Esophagus muscularis mucosa (tissue), 4 donors: ENCODE measurements around the gene CCDC187. TPM values are rescaled to one million over a fixed set of nuclear protein-coding genes. Genes with fewer than 3 reads are reported as not detected.

Experiments used
- DNase-seq: peaks from one replicate; pipeline ENCODE4 v3.0.0-alpha.2; 2017; ENCODE audit errors: extremely low spot score
- H3K27ac ChIP-seq, 4 donors: fragments of 200-600 bp; sonication (generic); replicated peaks in 1 of 4; 1 replicate in 3 of 4; 2 replicates in 1 of 4; pipeline ENCODE4 v1.5.1; 2016 to 2019; ENCODE audit warnings: mild to moderate bottlenecking in 1 of 4
- H3K27me3 ChIP-seq, 4 donors: fragments of 200-600 bp; sonication (generic); one replicate each; pipeline versions ENCODE4 v1.5.1 to v1.6.0; 2016 to 2019
- H3K36me3 ChIP-seq, 4 donors: fragments of 200-600 bp; sonication (generic); one replicate each; pipeline ENCODE4 v1.5.1; 2016 to 2019
- H3K4me1 ChIP-seq, 4 donors: fragments of 200-600 bp; sonication (generic); one replicate each; pipeline ENCODE4 v1.5.1; 2016 to 2019
- H3K4me3 ChIP-seq, 4 donors: fragments of 200-600 bp; sonication (generic); 1 replicate in 2 of 4; 2 replicates in 2 of 4; pipeline ENCODE4 v1.5.1; 2016 to 2019; ENCODE audit warnings: mild to moderate bottlenecking in 4 of 4, moderate library complexity in 1 of 4
- H3K9me3 ChIP-seq, 4 donors: fragments of 200-600 bp; sonication (generic); 1 replicate in 3 of 4; 2 replicates in 1 of 4; pipeline ENCODE4 v1.5.1; 2016 to 2019
- EP300 ChIP-seq: sonication (generic); formaldehyde crosslinking; IDR thresholded peaks from one replicate; pipeline ENCODE4 v1.6.1; 2017; ENCODE audit warnings: antibody characterized with exemption
- POLR2A ChIP-seq: fragments of 450-650 bp; IDR thresholded peaks from one replicate; pipeline ENCODE4 v1.6.1; 2017; ENCODE audit warnings: antibody characterized with exemption, moderate library complexity, mild to moderate bottlenecking, low read depth
- POLR2AphosphoS5 ChIP-seq, 2 donors: sonication (generic); formaldehyde crosslinking; IDR thresholded peaks; one replicate each; pipeline ENCODE4 v1.6.1; 2017; ENCODE audit warnings: antibody characterized with exemption in 2 of 2
- WGBS: methylation state at CpG from one replicate; pipeline ENCODE4 v1.1.5; 2018; 5-methylcytosine and 5-hydroxymethylcytosine counted together
- intact Hi-C: fragments of 100-400 bp; cut with DNase I; formaldehyde crosslinking; loops from one replicate; pipeline ENCODE4 v1.15.1; 2023
- total RNA-seq, 4 donors: library from RNA; depleted of rRNA; stranded (reverse); fragments of >200 nt; gene quantifications; one replicate each; pipeline versions ENCODE4 v1.1.0 to v1.2.1, GENCODE V29; 2016
- TF ChIP-seq, protein P1 (sequence below), 3 experiments: fragments of 200-600 bp in 2 of 3; fragments of 450-650 bp in 1 of 3; sonication (generic) in 2 of 3; IDR thresholded peaks; one replicate each; pipeline ENCODE4 v1.5.1; 2017 to 2019; ENCODE audit warnings: antibody characterized with exemption in 3 of 3, mild to moderate bottlenecking in 2 of 3, moderate library complexity in 1 of 3

Gene CCDC187
- total RNA-seq, 4 donors from 2014 or later, result not detected

DNA sequence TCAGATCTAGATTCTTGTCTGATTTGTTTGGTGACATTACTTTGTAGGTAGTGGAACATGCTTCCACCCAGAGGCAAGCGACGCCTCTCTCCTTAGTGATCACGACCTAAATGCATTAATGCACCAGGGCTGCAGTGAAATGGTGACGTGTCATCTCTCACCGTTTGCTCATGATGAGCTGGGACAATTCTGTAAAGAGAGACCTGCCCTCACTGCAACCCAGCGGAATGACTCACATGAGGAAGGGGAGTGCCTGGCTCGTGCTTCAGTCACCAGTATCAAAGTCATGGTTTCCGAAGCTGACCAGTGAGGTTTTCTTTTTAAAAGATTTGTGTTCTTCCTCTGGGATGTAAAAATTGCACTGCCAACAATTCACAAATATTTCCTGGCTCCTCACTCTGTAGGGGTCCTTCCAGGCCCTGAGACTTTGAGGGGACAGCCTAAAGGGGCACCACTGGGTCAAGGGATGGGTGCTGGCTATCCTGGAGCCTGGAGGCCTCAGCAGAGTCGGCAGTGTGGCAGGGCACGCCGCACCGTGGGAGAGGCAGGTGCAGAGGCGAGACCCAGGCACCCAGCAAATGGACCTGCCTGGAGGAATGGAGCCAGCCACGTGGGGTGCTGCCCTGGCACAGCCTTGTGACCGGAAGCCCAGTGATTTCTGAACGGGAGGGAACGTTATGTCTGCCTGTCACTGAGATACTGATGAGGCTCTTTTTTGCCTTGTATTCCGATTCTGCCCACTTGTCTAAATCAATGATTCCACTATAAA is 75.6 kb downstream of the CCDC187 start:
- H3K4me3 ChIP-seq, result no peak overlapping the region
- H3K27me3 ChIP-seq, result no peaks in the 10 kb centered on the region
- intact Hi-C loops, result no loop called here
- WGBS, result 78% methylated on average over 15 of the region's 18 CpGs
- peaks cover 9 to 32% (median 26%) of the 10 kb centered on the region in 4 donors for H3K36me3 ChIP-seq
- no peak overlapping the region for H3K27ac ChIP-seq
- no peaks in the 10 kb centered on the region for H3K9me3 ChIP-seq
- no peak for DNase-seq
- no peaks in the 10 kb centered on the region for H3K4me1 ChIP-seq
- no peak for TF ChIP-seq POLR2A

DNA sequence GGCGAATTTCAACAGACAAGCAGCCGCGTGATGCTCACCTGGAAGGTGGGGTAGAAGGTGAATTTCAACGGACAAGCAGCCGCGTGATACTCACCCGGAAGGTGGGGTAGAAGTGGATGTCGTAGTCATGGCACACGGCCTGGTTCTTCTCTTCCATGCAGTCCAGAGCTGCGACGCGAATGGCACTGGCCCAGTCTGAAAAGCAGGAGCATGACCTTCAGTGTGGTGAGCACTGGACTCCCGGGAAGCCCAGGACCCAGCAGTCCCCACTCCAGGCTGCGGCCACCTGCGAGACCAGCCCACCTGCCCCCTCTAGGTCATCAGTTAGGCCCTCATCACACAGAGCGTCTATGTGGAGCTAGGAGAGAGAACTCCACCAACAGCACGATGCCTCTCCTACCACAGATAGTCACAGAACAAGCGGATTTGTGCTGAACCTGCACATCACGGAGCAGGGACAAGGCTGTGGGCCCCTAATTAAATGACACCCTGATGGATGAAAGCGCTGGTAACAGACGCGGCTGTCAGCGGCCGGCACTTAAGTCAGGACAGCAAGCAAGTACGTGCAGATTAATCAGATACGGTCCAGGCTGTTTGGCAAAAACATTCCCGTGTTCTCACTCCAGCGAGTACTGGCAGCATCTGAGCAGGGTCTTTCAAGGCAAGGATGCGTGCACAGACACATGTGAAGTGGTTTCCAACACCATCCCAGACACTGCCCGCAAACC is 77.0 kb downstream of the CCDC187 start:
- Histone ChIP-seq H3K4me1 (no peaks in the 10 kb centered on the region), H3K36me3 (peaks cover 13 to 47% (median 41%) of the 10 kb centered on the region in 4 donors), H3K4me3 (no peak overlapping the region), H3K9me3 (no peaks in the 10 kb centered on the region), H3K27me3 (no peaks in the 10 kb centered on the region), H3K27ac (no peak overlapping the region)
- no peak for DNase-seq
- no peak for TF ChIP-seq POLR2A
- no peak for TF ChIP-seq POLR2AphosphoS5 (IDR thresholded peaks at IDR 0.05)
- TF ChIP-seq, protein P1, sequence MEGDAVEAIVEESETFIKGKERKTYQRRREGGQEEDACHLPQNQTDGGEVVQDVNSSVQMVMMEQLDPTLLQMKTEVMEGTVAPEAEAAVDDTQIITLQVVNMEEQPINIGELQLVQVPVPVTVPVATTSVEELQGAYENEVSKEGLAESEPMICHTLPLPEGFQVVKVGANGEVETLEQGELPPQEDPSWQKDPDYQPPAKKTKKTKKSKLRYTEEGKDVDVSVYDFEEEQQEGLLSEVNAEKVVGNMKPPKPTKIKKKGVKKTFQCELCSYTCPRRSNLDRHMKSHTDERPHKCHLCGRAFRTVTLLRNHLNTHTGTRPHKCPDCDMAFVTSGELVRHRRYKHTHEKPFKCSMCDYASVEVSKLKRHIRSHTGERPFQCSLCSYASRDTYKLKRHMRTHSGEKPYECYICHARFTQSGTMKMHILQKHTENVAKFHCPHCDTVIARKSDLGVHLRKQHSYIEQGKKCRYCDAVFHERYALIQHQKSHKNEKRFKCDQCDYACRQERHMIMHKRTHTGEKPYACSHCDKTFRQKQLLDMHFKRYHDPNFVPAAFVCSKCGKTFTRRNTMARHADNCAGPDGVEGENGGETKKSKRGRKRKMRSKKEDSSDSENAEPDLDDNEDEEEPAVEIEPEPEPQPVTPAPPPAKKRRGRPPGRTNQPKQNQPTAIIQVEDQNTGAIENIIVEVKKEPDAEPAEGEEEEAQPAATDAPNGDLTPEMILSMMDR (IDR thresholded peaks at IDR 0.05), result no peak
- no peak for TF ChIP-seq EP300
- intact Hi-C loops, result no loop called here
- 91% methylated on average over 28 of the region's 30 CpGs for WGBS

DNA sequence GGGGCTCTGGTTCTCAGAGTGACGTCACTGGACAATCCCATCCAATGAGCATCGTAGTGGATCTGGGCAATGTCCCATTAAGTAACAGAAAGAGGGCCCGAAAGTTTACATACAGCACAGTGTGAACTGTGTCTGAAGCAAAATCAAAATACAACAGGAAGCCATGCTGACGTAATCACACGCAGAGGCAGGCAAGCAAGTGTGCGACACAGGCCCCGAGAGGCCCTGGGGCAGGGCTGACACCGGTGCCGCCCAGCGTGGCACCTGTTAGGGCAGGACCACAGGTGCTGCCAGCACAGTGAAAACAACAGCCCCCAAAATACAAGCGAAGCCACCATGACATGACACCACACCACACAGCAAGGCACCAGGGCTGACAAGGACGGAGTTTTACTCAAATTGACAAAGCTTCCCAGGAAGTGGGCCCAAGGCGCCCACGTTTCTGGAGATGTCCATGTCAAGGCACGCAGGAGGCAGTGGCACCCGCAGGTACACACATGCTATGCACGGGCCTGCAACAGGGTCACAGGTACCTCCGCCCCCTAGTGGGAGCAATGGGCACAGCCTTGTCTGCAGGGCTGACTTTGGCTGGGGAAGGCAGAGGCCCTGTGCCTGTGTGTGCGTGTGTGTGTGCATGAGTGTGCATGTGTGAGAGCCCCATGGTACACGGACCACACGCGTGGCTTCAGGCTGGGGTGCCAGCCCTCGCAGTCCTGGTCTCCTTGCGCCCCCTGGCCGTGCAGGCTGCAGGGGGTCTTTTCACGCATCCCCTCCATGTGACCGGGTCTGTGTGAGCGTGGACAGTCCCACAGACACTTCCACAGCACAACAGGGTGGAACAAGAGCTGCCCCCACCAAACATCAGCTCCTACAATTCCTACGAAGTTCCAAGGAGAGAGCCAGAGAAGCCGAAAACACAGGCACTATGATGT is 77.9 kb downstream of the CCDC187 start:
- no peak for DNase-seq
- 77% methylated on average over 23 of the region's 30 CpGs for WGBS
- Histone ChIP-seq H3K4me3 (no peak overlapping the region), H3K9me3 (no peaks in the 10 kb centered on the region), H3K27me3 (no peaks in the 10 kb centered on the region), H3K4me1 (no peaks in the 10 kb centered on the region), H3K36me3 (peaks cover 13 to 48% (median 46%) of the 10 kb centered on the region in 4 donors), H3K27ac (no peak overlapping the region)
- TF ChIP-seq POLR2AphosphoS5 (IDR thresholded peaks at IDR 0.05), result no peak
- TF ChIP-seq, protein P1 (IDR thresholded peaks at IDR 0.05), result peak; percentile 49 to 74 (median 53)
- intact Hi-C loops, result no loop called here

DNA sequence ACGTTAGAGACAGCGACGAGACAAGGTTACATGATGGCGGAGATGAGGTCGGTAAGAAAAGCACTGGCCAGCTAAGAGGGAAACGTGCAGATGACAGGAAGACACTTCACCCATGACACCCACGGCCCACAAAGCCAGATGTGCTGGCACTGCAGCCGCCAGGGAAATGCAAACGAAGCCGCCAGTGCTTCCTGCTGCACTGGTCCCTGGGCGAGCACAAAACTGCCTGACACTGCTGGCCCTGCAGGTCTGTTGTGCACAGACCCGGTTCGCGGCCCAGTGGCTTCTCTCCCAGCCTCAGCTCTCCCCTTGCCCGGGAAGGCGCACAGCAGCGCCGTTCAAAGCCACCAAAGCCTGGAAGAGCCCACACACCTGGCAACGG is 78.5 kb downstream of the CCDC187 start:
- no peaks in the 10 kb centered on the region for H3K27me3 ChIP-seq
- peaks cover 17 to 53% (median 50%) of the 10 kb centered on the region in 4 donors for H3K36me3 ChIP-seq
- H3K27ac ChIP-seq, result no peak overlapping the region
- H3K9me3 ChIP-seq, result no peaks in the 10 kb centered on the region
- no peak overlapping the region for H3K4me3 ChIP-seq
- H3K4me1 ChIP-seq, result no peaks in the 10 kb centered on the region
- 81% methylated on average over 8 of the region's 19 CpGs for WGBS
- intact Hi-C loops, result no loop called here
- DNase-seq, result no peak
- TF ChIP-seq POLR2AphosphoS5 (IDR thresholded peaks at IDR 0.05) (no peak), EP300 (no peak), POLR2A (no peak)
- TF ChIP-seq, protein P1 (IDR thresholded peaks at IDR 0.05), result no peak
